G401 (cell line): ENCODE data around the gene HTR1D. TPM values are rescaled to one million over a fixed set of nuclear protein-coding genes. Genes with fewer than 3 reads are reported as not detected.
"Not testable (repeated sequence)": the region's sequence is repeated elsewhere in the genome, so short reads cannot be mapped to it uniquely, and the experiment has no call there.

Experiments
- DNase-seq: peaks from one replicate; pipeline ENCODE4 v3.0.0-alpha.2; 2015; ENCODE audit warnings: low spot score
- in situ Hi-C: cut with HindIII; loops from 2 replicates; pipeline ENCODE4 v1.10.0; 2016; ENCODE audit warnings: low sequenced_read_pairs, mixed read lengths
- total RNA-seq: library from RNA; depleted of rRNA; stranded (reverse); fragments of >200 nt; shearing (Covaris generic); gene quantifications from 2 replicates; pipeline ENCODE4 v1.2.3, GENCODE V29; 2014

Gene HTR1D
- total RNA-seq, 1 experiment from 2014 or later = 0.07 TPM

GRCh38 chr1:23191199-23191598 is 26.1 kb downstream of the HTR1D start:
- in situ Hi-C loops = loop anchor here (5.0 kb wide), 1 partner anchor 104 kb away; no protein-coding TSS in a partner anchor
- no peak for DNase-seq

GRCh38 chr1:23188936-23189452 is 28.3 kb downstream of the HTR1D start:
- not testable (repeated sequence) for DNase-seq
- in situ Hi-C loops = loop anchor here (10.0 kb wide), 1 partner anchor 204 kb away; no protein-coding TSS in a partner anchor

GRCh38 chr1:23188434-23188884 is 28.8 kb downstream of the HTR1D start:
- in situ Hi-C loops = loop anchor here (10.0 kb wide), 1 partner anchor 204 kb away; no protein-coding TSS in a partner anchor
- no peak for DNase-seq

GRCh38 chr1:23187637-23188036 is 29.7 kb downstream of the HTR1D start:
- in situ Hi-C loops = loop anchor here (10.0 kb wide), 1 partner anchor 203 kb away; no protein-coding TSS in a partner anchor
- no peak for DNase-seq

GRCh38 chr1:23185381-23185780 is 31.9 kb downstream of the HTR1D start:
- in situ Hi-C loops = loop anchor here (10.0 kb wide), 1 partner anchor 201 kb away; no protein-coding TSS in a partner anchor
- no peak for DNase-seq

GRCh38 chr1:23184212-23184934 is 32.9 kb downstream of the HTR1D start:
- DNase-seq = peak; percentile 56
- in situ Hi-C loops = loop anchor here (5.0 to 10.0 kb wide), 2 partner anchors 77 to 200 kb away; no protein-coding TSS in a partner anchor

GRCh38 chr1:23179862-23180261 is 37.4 kb downstream of the HTR1D start:
- in situ Hi-C loops = loop anchor here (5.0 to 10.0 kb wide), 2 partner anchors 73 to 195 kb away; no protein-coding TSS in a partner anchor
- no peak for DNase-seq

- DNase-seq = no peak
- in situ Hi-C loops = no loop called here
These were observed 38.4 kb downstream of the HTR1D start for GRCh38 chr1:23178950-23179349.

- no peak for DNase-seq
- in situ Hi-C loops = no loop called here
These were observed 38.9 kb downstream of the HTR1D start for GRCh38 chr1:23178414-23178813.

GRCh38 chr1:23177438-23178380 is 39.6 kb downstream of the HTR1D start:
- in situ Hi-C loops = no loop called here
- peak; percentile 66 for DNase-seq

GRCh38 chr1:23177031-23177430 is 40.3 kb downstream of the HTR1D start:
- in situ Hi-C loops = no loop called here

GRCh38 chr1:23174426-23175110 is 42.7 kb downstream of the HTR1D start:
- DNase-seq = no peak
- in situ Hi-C loops = no loop called here

More at GRCh38 chr1:23177031-23177430, 40.3 kb downstream of the HTR1D start:
- DNase-seq = no peak

- no peak for DNase-seq
- in situ Hi-C loops = no loop called here
These were observed 46.0 kb downstream of the HTR1D start for GRCh38 chr1:23171181-23171755.

GRCh38 chr1:23169727-23170335 is 47.5 kb downstream of the HTR1D start:
- DNase-seq = peak; percentile 59
- in situ Hi-C loops = no loop called here

- in situ Hi-C loops = no loop called here
These were observed 48.1 kb downstream of the HTR1D start for GRCh38 chr1:23169195-23169575.

GRCh38 chr1:23168445-23169194 is 48.7 kb downstream of the HTR1D start, which contains the start of gene LUZP1:
Gene LUZP1 (minus strand): TSS chr1:23168856.
- peak; percentile 91 for DNase-seq
- in situ Hi-C loops = no loop called here

More at GRCh38 chr1:23169195-23169575, 48.1 kb downstream of the HTR1D start:
- no peak for DNase-seq

- in situ Hi-C loops = no loop called here
- DNase-seq = no peak
These were observed 49.2 kb downstream of the HTR1D start for GRCh38 chr1:23168079-23168444.
